Amniotic stem cell (primary cell): ENCODE measurements around the gene MARCHF4.
"Not testable (repeated sequence)": the region's sequence is repeated elsewhere in the genome, so short reads cannot be mapped to it uniquely, and the experiment has no call there.

ENCODE experiments used
- DNase-seq: peaks from one replicate; lab custom pipeline; 2025; lab: John Stamatoyannopoulos, UW

MARCHF4 gene

GRCh38 chr2:216391401-216391800 is 19.1 kb upstream of the MARCHF4 start:
- no peak for DNase-seq

GRCh38 chr2:216389570-216389969 is 17.3 kb upstream of the MARCHF4 start:
- no peak for DNase-seq

GRCh38 chr2:216388046-216388884 is 16.0 kb upstream of the MARCHF4 start:
- DNase-seq: no peak

GRCh38 chr2:216387262-216387661 is 15.0 kb upstream of the MARCHF4 start:
- DNase-seq: no peak

- DNase-seq: no peak
These were observed 13.2 kb upstream of the MARCHF4 start for GRCh38 chr2:216385478-216385877.

GRCh38 chr2:216384409-216384808 is 12.1 kb upstream of the MARCHF4 start:
- not testable (repeated sequence) for DNase-seq

GRCh38 chr2:216379977-216380376 is 7.7 kb upstream of the MARCHF4 start:
- no peak for DNase-seq

GRCh38 chr2:216375286-216375685 is 3.0 kb upstream of the MARCHF4 start:
- DNase-seq: no peak

- no peak for DNase-seq
These were observed 1.6 kb upstream of the MARCHF4 start for GRCh38 chr2:216373896-216374295.

- peak; percentile 70 for DNase-seq
These were observed 543 bp upstream of the MARCHF4 start for GRCh38 chr2:216372761-216373291.

- DNase-seq: no peak
These were observed 1.1 kb downstream of the MARCHF4 start for GRCh38 chr2:216370961-216371712.

GRCh38 chr2:216369821-216370220 is 2.5 kb downstream of the MARCHF4 start:
- no peak for DNase-seq

- DNase-seq: no peak
These were observed 5.4 kb downstream of the MARCHF4 start for GRCh38 chr2:216366777-216367471.

- DNase-seq: no peak
These were observed 6.8 kb downstream of the MARCHF4 start for GRCh38 chr2:216365518-216365917.

- DNase-seq: no peak
These were observed 9.1 kb downstream of the MARCHF4 start for GRCh38 chr2:216363221-216363620.

GRCh38 chr2:216362730-216363129 is 9.6 kb downstream of the MARCHF4 start:
- DNase-seq: no peak

- DNase-seq: no peak
These were observed 16.6 kb downstream of the MARCHF4 start for GRCh38 chr2:216355711-216356110.

- no peak for DNase-seq
These were observed 18.0 kb downstream of the MARCHF4 start for GRCh38 chr2:216354306-216354705.

GRCh38 chr2:216352653-216353270 is 19.5 kb downstream of the MARCHF4 start:
- no peak for DNase-seq

GRCh38 chr2:216351172-216351925 is 20.9 kb downstream of the MARCHF4 start:
- no peak for DNase-seq

GRCh38 chr2:216350214-216350791 is 22.0 kb downstream of the MARCHF4 start:
- DNase-seq: no peak
